ENCODE results near the gene COX19.

COX19 gene, protein sequence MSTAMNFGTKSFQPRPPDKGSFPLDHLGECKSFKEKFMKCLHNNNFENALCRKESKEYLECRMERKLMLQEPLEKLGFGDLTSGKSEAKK

DNA sequence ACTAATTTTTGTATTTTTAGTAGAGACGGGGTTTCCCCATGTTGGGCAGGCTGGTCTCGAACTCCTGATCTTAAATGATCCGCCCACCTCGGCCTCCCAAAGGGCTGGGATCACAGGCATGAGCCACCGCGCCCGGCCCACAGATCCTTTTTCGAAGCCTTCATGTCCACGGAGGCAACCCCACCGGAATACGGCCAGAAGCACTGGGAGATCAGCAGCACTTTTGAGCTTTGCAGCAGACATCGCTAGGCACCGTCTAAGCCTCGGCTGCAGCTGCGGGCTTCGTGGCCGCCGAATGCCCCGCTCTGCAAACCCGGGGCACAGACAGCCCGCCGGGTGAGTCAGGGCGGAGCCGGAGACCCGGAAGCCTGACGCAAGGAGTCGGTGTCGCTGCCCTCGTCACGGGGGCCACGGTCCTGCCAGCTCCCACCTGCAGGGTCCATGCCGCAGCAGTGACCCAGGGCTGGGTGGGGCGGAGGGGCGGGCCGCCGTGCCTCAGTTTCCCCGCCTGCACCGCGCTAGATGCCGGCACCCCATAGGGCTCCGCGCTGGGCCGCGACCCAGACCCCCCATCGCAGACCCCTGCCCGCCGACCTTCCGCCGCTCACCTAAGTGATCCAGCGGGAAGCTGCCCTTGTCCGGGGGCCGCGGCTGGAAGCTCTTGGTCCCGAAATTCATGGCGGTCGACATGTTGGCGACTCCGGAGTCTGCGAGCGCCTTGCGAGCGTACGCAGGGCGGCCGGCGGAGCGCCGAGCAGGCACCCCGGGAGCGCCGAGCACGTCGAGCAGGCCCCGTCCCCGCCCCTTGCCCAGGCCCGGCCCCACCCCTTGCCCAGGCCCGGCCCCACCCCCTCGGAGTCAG, at the start of gene COX19:
TSS of gene COX19 (minus strand) at position 730 of the 862 bp plus-strand sequence. CDS start at position 690, 40 bp downstream.
- Histone ChIP-seq H3K9ac (peak within 1 kb of the TSS; percentile 91 to 99 (median 97)), H3K36me3 (peaks cover 25 to 40% (median 37%) of the 10 kb centered on the region in 11 experiments), H3K27me3 (no peaks in the 10 kb centered on the region), H4K20me1 (peaks cover 5 to 48% (median 31%) of the 10 kb centered on the region in 11 experiments; a peak in 19 of 22 replicates), H3K4me2 (peak within 1 kb of the TSS; percentile 89 to 98 (median 92)), H3K4me3 (peak within 1 kb of the TSS; percentile 81 to 99 (median 97)), H3K9me3 (replicated peaks in 1 of 11) (no peaks in the 10 kb centered on the region), H3K27ac (peak within 1 kb of the TSS; percentile 94 to 99 (median 98)), H3K4me1 (peaks cover 53 to 90% (median 87%) of the 10 kb centered on the region in 10 experiments)
- TF ChIP-seq Cebpa-rat (IDR thresholded peaks at IDR 0.05) = no peak

DNA sequence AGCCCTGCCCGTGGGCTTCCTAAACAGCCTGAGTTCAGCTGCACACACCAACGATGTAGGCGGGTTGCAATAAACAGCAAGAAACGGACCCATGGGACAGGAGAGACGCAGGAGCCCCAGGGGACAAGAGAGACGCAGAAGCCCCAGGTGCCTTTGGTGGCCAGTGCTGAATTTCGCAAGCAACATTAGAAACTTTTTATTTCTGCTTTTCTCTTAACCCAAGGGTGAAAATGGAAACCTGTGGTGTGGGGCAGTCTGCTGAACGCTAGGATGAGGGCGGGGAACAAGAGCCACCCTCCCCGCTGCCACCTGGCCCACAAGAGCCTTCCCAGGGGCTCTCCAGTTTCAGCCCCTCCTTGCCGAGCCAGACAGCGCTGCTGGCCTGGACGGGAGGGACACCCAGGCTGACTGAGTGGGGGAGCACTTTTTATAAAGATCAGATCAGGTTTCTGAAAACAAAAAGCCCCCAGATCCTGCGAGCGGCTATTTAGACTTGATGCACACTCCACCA, 49.0 kb upstream of the COX19 start:
- Histone ChIP-seq H3K4me2 (peak overlapping the region; percentile 86 to 100 (median 99)), H3K9ac (peak overlapping the region in 8 of 11 experiments; percentile 14 to 83 (median 70); a peak in 15 of 22 replicates), H3K4me1 (peaks cover 62 to 96% (median 85%) of the 10 kb centered on the region in 10 experiments), H3K36me3 (peaks cover 5 to 27% (median 22%) of the 10 kb centered on the region in 11 experiments; a peak in 20 of 22 replicates), H4K20me1 (peaks cover 47 to 89% (median 66%) of the 10 kb centered on the region in 11 experiments; a peak in 21 of 22 replicates), H3K27me3 (peaks cover 12 to 35% (median 17%) of the 10 kb centered on the region in 11 experiments; a peak in 18 of 22 replicates), H3K9me3 (replicated peaks in 1 of 11) (peaks cover 9 to 25% (median 18%) of the 10 kb centered on the region in 11 experiments), H3K27ac (peak overlapping the region in 7 of 11 experiments; percentile 29 to 91 (median 79); a peak in 13 of 22 replicates), H3K4me3 (peak overlapping the region in 6 of 10 experiments; percentile 3 to 45 (median 27); a peak in 6 of 20 replicates)
- peak in 9 of 11 experiments; percentile 22 to 95 (median 69); a peak in 13 of 22 replicates for TF ChIP-seq Cebpa-rat (IDR thresholded peaks at IDR 0.05)

DNA sequence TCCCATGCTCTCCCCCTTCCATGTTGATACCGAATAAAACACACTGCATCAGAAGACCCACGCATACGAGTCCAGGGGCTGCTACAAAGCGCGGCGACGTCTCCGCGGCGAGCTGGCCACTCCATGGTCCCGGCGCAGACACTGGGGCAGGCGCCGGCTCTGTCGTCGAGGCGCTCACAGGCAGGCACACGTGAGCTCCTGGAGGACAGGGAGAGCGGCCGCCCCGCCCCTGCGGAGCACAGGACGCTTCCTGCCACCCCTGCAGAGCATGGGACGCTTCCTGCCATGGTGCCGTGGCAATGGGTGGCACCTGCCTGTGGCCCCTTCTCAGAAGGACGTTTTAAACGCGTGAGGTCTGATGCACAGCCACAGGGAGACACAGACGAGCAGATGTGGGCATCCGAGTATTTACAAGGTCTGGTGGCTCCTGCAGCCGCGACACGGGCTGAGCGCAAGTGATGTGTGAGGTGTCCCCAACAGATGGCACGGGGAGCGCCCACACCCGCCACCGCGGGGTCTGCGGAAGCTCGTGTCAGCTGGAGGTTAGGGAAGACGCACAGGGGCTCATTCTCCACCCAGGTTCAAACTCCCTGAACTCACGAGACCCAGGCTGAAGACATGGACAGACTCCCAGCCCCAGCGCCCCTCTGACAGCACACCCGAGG, 47.6 kb upstream of the COX19 start:
- H3K36me3 ChIP-seq = peaks cover 5 to 39% (median 26%) of the 10 kb centered on the region in 11 experiments; a peak in 20 of 22 replicates
- H3K9ac ChIP-seq = peak overlapping the region in 7 of 11 experiments; percentile 32 to 83 (median 80); a peak in 11 of 22 replicates
- TF ChIP-seq Cebpa-rat (IDR thresholded peaks at IDR 0.05) = no peak
- H4K20me1 ChIP-seq = peaks cover 46 to 97% (median 65%) of the 10 kb centered on the region in 11 experiments; a peak in 21 of 22 replicates
- H3K4me3 ChIP-seq = peak overlapping the region in 3 of 10 experiments; percentile 6 to 45 (median 14); a peak in 1 of 20 replicates
- peaks cover 54 to 94% (median 75%) of the 10 kb centered on the region in 10 experiments for H3K4me1 ChIP-seq
- peak overlapping the region in 7 of 11 experiments; percentile 29 to 91 (median 79); a peak in 13 of 22 replicates for H3K27ac ChIP-seq
- H3K9me3 ChIP-seq (replicated peaks in 1 of 11) = peaks cover 9 to 25% (median 18%) of the 10 kb centered on the region in 11 experiments
- peak overlapping the region; percentile 86 to 100 (median 99) for H3K4me2 ChIP-seq
- H3K27me3 ChIP-seq = peaks cover 9 to 35% (median 13%) of the 10 kb centered on the region in 11 experiments; a peak in 18 of 22 replicates

DNA sequence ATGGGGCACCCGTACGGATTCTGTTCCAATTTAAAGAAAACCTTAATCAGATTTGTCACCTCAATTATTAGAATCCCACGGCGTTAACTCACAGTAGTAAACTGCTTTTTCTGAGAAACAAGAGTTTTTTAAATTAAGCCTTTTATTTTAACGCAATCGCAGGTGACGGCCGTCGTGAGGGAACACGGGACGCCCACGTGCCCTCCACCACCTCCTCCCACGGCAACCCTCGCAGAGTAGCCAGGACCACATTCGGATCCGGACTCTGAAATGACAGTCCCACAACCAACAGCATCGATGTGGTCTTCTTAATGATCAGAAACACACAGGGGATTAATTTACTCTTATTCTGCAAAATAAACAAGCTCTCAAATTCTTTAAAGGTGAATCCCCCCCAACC, 47.0 kb upstream of the COX19 start:
- H3K4me1 ChIP-seq = peaks cover 49 to 92% (median 72%) of the 10 kb centered on the region in 10 experiments
- H3K27ac ChIP-seq = peak overlapping the region in 6 of 11 experiments; percentile 60 to 91 (median 84); a peak in 10 of 22 replicates
- peaks cover 40 to 97% (median 60%) of the 10 kb centered on the region in 11 experiments; a peak in 21 of 22 replicates for H4K20me1 ChIP-seq
- H3K4me3 ChIP-seq = no peak overlapping the region; a peak in 1 of 20 replicates
- H3K9me3 ChIP-seq (replicated peaks in 1 of 11) = peaks cover 9 to 25% (median 18%) of the 10 kb centered on the region in 11 experiments
- peaks cover 3 to 30% (median 7%) of the 10 kb centered on the region in 11 experiments; a peak in 13 of 22 replicates for H3K27me3 ChIP-seq
- peak overlapping the region in 5 of 11 experiments; percentile 14 to 83 (median 81); a peak in 7 of 22 replicates for H3K9ac ChIP-seq
- H3K36me3 ChIP-seq = peaks cover 5 to 44% (median 30%) of the 10 kb centered on the region in 11 experiments; a peak in 20 of 22 replicates
- H3K4me2 ChIP-seq = peak overlapping the region; percentile 86 to 100 (median 99); a peak in 21 of 22 replicates
- no peak for TF ChIP-seq Cebpa-rat (IDR thresholded peaks at IDR 0.05)

DNA sequence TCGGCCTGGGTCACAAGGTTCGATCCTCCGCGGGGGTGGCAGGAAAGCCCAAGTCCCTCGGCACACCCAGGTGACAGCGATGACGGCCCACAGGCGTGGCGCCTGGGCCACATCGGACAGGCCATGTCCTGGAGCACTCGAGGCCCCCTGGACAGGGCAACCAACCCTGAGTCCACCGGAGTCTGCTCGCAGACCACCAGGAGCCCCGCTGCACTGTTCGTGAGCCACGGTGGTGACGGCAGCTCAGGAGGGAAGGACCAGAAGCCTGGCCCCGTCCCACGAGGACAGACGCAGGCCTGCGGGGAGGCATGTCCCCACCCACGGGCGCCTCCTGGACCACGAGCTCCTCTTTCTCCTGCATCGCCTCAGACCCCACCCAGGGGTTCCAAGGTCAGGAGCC, 46.6 kb upstream of the COX19 start:
- TF ChIP-seq Cebpa-rat (IDR thresholded peaks at IDR 0.05) = no peak
- Histone ChIP-seq H3K27ac (peak overlapping the region in 6 of 11 experiments; percentile 17 to 91 (median 84); a peak in 9 of 22 replicates), H3K36me3 (peaks cover 5 to 44% (median 30%) of the 10 kb centered on the region in 11 experiments; a peak in 20 of 22 replicates), H3K4me2 (peak overlapping the region in 10 of 11 experiments; percentile 86 to 100 (median 99); a peak in 19 of 22 replicates), H3K27me3 (peaks cover 0 to 26% (median 4%) of the 10 kb centered on the region in 11 experiments; a peak in 8 of 22 replicates), H3K9ac (peak overlapping the region in 5 of 11 experiments; percentile 14 to 83 (median 81); a peak in 7 of 22 replicates), H3K9me3 (replicated peaks in 1 of 11) (peaks cover 9 to 25% (median 18%) of the 10 kb centered on the region in 11 experiments), H3K4me1 (peaks cover 45 to 92% (median 68%) of the 10 kb centered on the region in 10 experiments), H4K20me1 (peaks cover 37 to 97% (median 56%) of the 10 kb centered on the region in 11 experiments; a peak in 20 of 22 replicates), H3K4me3 (no peak overlapping the region; a peak in 1 of 20 replicates)

DNA sequence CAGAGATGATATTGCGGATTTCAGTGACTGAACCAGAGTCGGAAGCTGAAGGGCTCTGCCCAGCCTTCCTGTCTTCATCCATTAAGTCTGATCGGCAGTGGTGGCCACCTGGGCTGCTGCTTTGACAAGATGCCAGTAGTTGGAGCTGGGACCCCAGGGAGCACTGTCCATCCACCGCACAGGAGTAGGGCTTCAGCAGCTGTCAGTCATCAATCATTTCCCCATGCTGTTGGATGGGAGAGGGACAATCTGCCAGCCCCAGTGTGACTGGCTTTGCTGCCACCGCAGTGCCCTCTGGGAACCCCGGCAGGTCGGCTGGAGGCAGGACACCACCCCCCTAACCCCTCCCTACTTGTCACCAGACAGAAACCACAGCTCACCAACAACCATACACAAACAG, 46.0 kb upstream of the COX19 start:
- Histone ChIP-seq H3K4me2 (peak overlapping the region in 9 of 11 experiments; percentile 86 to 100 (median 99); a peak in 15 of 22 replicates), H3K9ac (peak overlapping the region in 1 of 11 experiments; percentile 80; a peak in 2 of 22 replicates), H3K36me3 (peaks cover 5 to 44% (median 30%) of the 10 kb centered on the region in 11 experiments; a peak in 20 of 22 replicates), H3K9me3 (replicated peaks in 1 of 11) (peaks cover 9 to 25% (median 18%) of the 10 kb centered on the region in 11 experiments), H3K4me1 (peaks cover 39 to 87% (median 63%) of the 10 kb centered on the region in 10 experiments), H3K27me3 (peaks cover 0 to 22% (median 2%) of the 10 kb centered on the region in 11 experiments; a peak in 6 of 22 replicates), H3K4me3 (no peak overlapping the region), H3K27ac (peak overlapping the region in 5 of 11 experiments; percentile 17 to 91 (median 88); a peak in 8 of 22 replicates), H4K20me1 (peaks cover 32 to 94% (median 51%) of the 10 kb centered on the region in 11 experiments; a peak in 20 of 22 replicates)
- no peak for TF ChIP-seq Cebpa-rat (IDR thresholded peaks at IDR 0.05)

DNA sequence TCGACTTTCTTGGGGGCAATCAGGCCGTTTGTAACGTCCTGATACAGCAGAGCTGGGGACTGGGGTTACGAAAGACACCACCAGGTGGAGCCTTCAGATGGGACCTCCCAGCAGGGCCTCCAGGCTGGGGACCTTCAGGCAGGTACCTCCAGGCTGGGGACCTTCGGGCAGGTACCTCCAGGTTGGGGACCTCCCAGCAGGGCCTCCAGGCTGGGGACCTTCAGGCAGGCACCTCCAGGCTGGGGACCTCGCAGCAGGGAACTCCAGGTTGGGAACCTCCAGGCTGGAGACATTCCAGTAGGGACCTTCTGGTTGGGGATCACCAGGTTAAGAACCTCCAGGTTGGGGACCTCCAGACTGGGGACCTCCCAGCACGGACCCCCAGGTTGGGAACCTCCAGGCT, 45.5 kb upstream of the COX19 start:
- Histone ChIP-seq H3K9me3 (replicated peaks in 1 of 11) (peaks cover 9 to 25% (median 18%) of the 10 kb centered on the region in 11 experiments), H3K36me3 (peaks cover 5 to 44% (median 30%) of the 10 kb centered on the region in 11 experiments; a peak in 20 of 22 replicates)
- no peak for TF ChIP-seq Cebpa-rat (IDR thresholded peaks at IDR 0.05)

More for the DNA sequence above, 45.5 kb upstream of the COX19 start:
- Histone ChIP-seq H3K27ac (peak overlapping the region in 4 of 11 experiments; percentile 79 to 91 (median 88); a peak in 6 of 22 replicates), H3K9ac (no peak overlapping the region; a peak in 2 of 22 replicates), H3K4me3 (no peak overlapping the region), H4K20me1 (peaks cover 27 to 89% (median 49%) of the 10 kb centered on the region in 11 experiments; a peak in 19 of 22 replicates), H3K4me2 (peak overlapping the region in 5 of 11 experiments; percentile 86 to 99 (median 99); a peak in 6 of 22 replicates), H3K27me3 (peaks cover 0 to 22% (median 0%) of the 10 kb centered on the region in 11 experiments; a peak in 3 of 22 replicates), H3K4me1 (peaks cover 34 to 82% (median 58%) of the 10 kb centered on the region in 10 experiments)
